Karpas-422 (cell line): ENCODE results near the gene DPP6. TPM values are rescaled to one million over a fixed set of nuclear protein-coding genes. Genes with fewer than 3 reads are reported as not detected.

Experiments
- DNase-seq: peaks from one replicate; pipeline ENCODE4 v3.0.0-alpha.2; 2015
- H2AFZ ChIP-seq: fragments of 200-600 bp; sonication (generic); 2 replicates; pipeline ENCODE4 v1.6.1; 2014; ENCODE audit warnings: antibody characterized with exemption, low read length, mixed read lengths
- H3K27ac ChIP-seq: fragments of 200-600 bp; sonication (generic); 2 replicates; pipeline ENCODE4 v1.5.1; 2014; ENCODE audit warnings: mild to moderate bottlenecking, low read length, moderate library complexity
- H3K27me3 ChIP-seq: fragments of 200-600 bp; sonication (generic); 2 replicates; pipeline ENCODE4 v1.6.1; 2014; ENCODE audit warnings: low read length, mixed read lengths
- H3K36me3 ChIP-seq: fragments of 200-600 bp; sonication (generic); 2 replicates; pipeline ENCODE4 v1.6.1; 2014; ENCODE audit warnings: low read length, mixed read lengths; ENCODE audit not compliant: insufficient read depth
- H3K4me1 ChIP-seq: fragments of 200-600 bp; sonication (generic); 2 replicates; pipeline ENCODE4 v1.6.1; 2014; ENCODE audit warnings: mild to moderate bottlenecking, low read length, mixed read lengths
- H3K4me2 ChIP-seq: fragments of 200-600 bp; sonication (generic); 2 replicates; pipeline ENCODE4 v1.6.1; 2014; ENCODE audit warnings: low read length, low read depth, mild to moderate bottlenecking; ENCODE audit not compliant: poor library complexity, severe bottlenecking
- H3K4me3 ChIP-seq: fragments of 200-600 bp; sonication (generic); 2 replicates; pipeline ENCODE4 v1.5.1; 2014; ENCODE audit warnings: mild to moderate bottlenecking, antibody characterized with exemption, low read length, mixed read lengths
- H3K79me2 ChIP-seq: fragments of 200-600 bp; sonication (generic); 2 replicates; pipeline ENCODE4 v1.6.1; 2014; ENCODE audit warnings: mild to moderate bottlenecking, low read length, mixed read lengths
- H3K9ac ChIP-seq: fragments of 200-600 bp; sonication (generic); 2 replicates; pipeline ENCODE4 v1.6.0; 2014; ENCODE audit warnings: low read length
- H3K9me2 ChIP-seq: fragments of 200-600 bp; sonication (generic), shearing (Covaris generic); replicated peaks from 2 replicates; pipeline ENCODE4 v1.6.0; 2014; ENCODE audit warnings: mild to moderate bottlenecking, low read length, moderate library complexity; ENCODE audit not compliant: insufficient read depth
- H3K9me3 ChIP-seq: fragments of 300-700, 200-600 bp; sonication (generic); 2 replicates; pipeline ENCODE4 v1.6.1; 2014; ENCODE audit warnings: low read length, mixed read lengths
- H4K20me1 ChIP-seq: fragments of 200-600 bp; sonication (generic); 2 replicates; pipeline ENCODE4 v1.6.1; 2014; ENCODE audit warnings: mild to moderate bottlenecking, antibody characterized with exemption, low read length, low read depth; ENCODE audit not compliant: insufficient read depth
- total RNA-seq: library from RNA; depleted of rRNA; stranded (reverse); fragments of >200 nt; shearing (Covaris generic); gene quantifications from 2 replicates; pipeline ENCODE4 v1.2.3, GENCODE V29; 2014; ENCODE audit warnings: low replicate concordance

Gene DPP6
- total RNA-seq, 1 experiment from 2014 or later, result not detected

GRCh38 chr7:154844499-154844898 is 792.3 kb downstream of the DPP6 start:
- Histone ChIP-seq H3K27ac (no peak overlapping the region), H3K79me2 (no peaks in the 10 kb centered on the region), H3K4me1 (no peaks in the 10 kb centered on the region), H3K4me3 (no peak overlapping the region), H3K9ac (no peak overlapping the region), H2AFZ (no peak overlapping the region), H4K20me1 (no peaks in the 10 kb centered on the region), H3K9me3 (no peaks in the 10 kb centered on the region), H3K4me2 (no peak overlapping the region), H3K36me3 (no peaks in the 10 kb centered on the region), H3K9me2 (no peaks in the 10 kb centered on the region), H3K27me3 (no peaks in the 10 kb centered on the region)
- no peak for DNase-seq

- no peaks in the 10 kb centered on the region for H3K79me2 ChIP-seq
- H3K27me3 ChIP-seq, result no peaks in the 10 kb centered on the region
- no peak overlapping the region for H2AFZ ChIP-seq
- no peak for DNase-seq
- H3K36me3 ChIP-seq, result no peaks in the 10 kb centered on the region
- H3K9me2 ChIP-seq, result no peaks in the 10 kb centered on the region
- no peak overlapping the region for H3K4me2 ChIP-seq
- H3K4me1 ChIP-seq, result no peaks in the 10 kb centered on the region
- no peak overlapping the region for H3K27ac ChIP-seq
- H3K9me3 ChIP-seq, result no peaks in the 10 kb centered on the region
- no peaks in the 10 kb centered on the region for H4K20me1 ChIP-seq
- no peak overlapping the region for H3K9ac ChIP-seq
- no peak overlapping the region for H3K4me3 ChIP-seq
These were observed 792.8 kb downstream of the DPP6 start for GRCh38 chr7:154844955-154845354.

- Histone ChIP-seq H3K4me2 (no peak overlapping the region), H3K4me3 (no peak overlapping the region)
These were observed 796.3 kb downstream of the DPP6 start for GRCh38 chr7:154848464-154848863.

GRCh38 chr7:154852205-154852604 is 800.0 kb downstream of the DPP6 start:
- DNase-seq, result no peak
- Histone ChIP-seq H3K4me1 (no peaks in the 10 kb centered on the region), H3K27ac (no peak overlapping the region), H3K9ac (no peak overlapping the region), H3K36me3 (no peaks in the 10 kb centered on the region), H3K4me2 (no peak overlapping the region), H3K4me3 (no peak overlapping the region), H3K79me2 (no peaks in the 10 kb centered on the region), H4K20me1 (no peaks in the 10 kb centered on the region), H3K9me3 (no peaks in the 10 kb centered on the region), H2AFZ (no peak overlapping the region), H3K27me3 (no peaks in the 10 kb centered on the region), H3K9me2 (no peaks in the 10 kb centered on the region)

More at GRCh38 chr7:154848464-154848863, 796.3 kb downstream of the DPP6 start:
- Histone ChIP-seq H3K27ac (no peak overlapping the region), H3K36me3 (no peaks in the 10 kb centered on the region), H3K27me3 (no peaks in the 10 kb centered on the region), H3K79me2 (no peaks in the 10 kb centered on the region), H3K9ac (no peak overlapping the region), H3K4me1 (no peaks in the 10 kb centered on the region), H4K20me1 (no peaks in the 10 kb centered on the region), H2AFZ (no peak overlapping the region), H3K9me2 (no peaks in the 10 kb centered on the region), H3K9me3 (no peaks in the 10 kb centered on the region)
- DNase-seq, result no peak

GRCh38 chr7:154853063-154853726 is 801.0 kb downstream of the DPP6 start:
- Histone ChIP-seq H3K9ac (no peak overlapping the region), H3K36me3 (no peaks in the 10 kb centered on the region), H3K27ac (no peak overlapping the region), H2AFZ (no peak overlapping the region), H3K4me3 (no peak overlapping the region), H4K20me1 (no peaks in the 10 kb centered on the region), H3K27me3 (no peaks in the 10 kb centered on the region), H3K4me2 (no peak overlapping the region), H3K9me3 (no peaks in the 10 kb centered on the region), H3K4me1 (no peaks in the 10 kb centered on the region), H3K9me2 (no peaks in the 10 kb centered on the region), H3K79me2 (no peaks in the 10 kb centered on the region)
- no peak for DNase-seq

- Histone ChIP-seq H2AFZ (no peak overlapping the region), H3K27ac (no peak overlapping the region), H3K9me2 (no peaks in the 10 kb centered on the region), H3K4me2 (no peak overlapping the region), H3K4me1 (no peaks in the 10 kb centered on the region), H3K79me2 (no peaks in the 10 kb centered on the region), H3K9me3 (no peaks in the 10 kb centered on the region), H3K9ac (no peak overlapping the region), H3K4me3 (no peak overlapping the region), H4K20me1 (no peaks in the 10 kb centered on the region), H3K36me3 (no peaks in the 10 kb centered on the region), H3K27me3 (no peaks in the 10 kb centered on the region)
- no peak for DNase-seq
These were observed 801.5 kb downstream of the DPP6 start for GRCh38 chr7:154853727-154854095.

- Histone ChIP-seq H3K4me2 (no peak overlapping the region), H3K4me3 (no peak overlapping the region), H3K79me2 (no peaks in the 10 kb centered on the region), H3K27ac (no peak overlapping the region), H3K4me1 (no peaks in the 10 kb centered on the region), H3K9ac (no peak overlapping the region), H2AFZ (no peak overlapping the region), H3K27me3 (no peaks in the 10 kb centered on the region), H4K20me1 (no peaks in the 10 kb centered on the region), H3K9me3 (no peaks in the 10 kb centered on the region), H3K36me3 (no peaks in the 10 kb centered on the region), H3K9me2 (no peaks in the 10 kb centered on the region)
- no peak for DNase-seq
These were observed 802.6 kb downstream of the DPP6 start for GRCh38 chr7:154854836-154855235.

GRCh38 chr7:154855366-154855765 is 803.2 kb downstream of the DPP6 start:
- H3K9ac ChIP-seq, result no peak overlapping the region
- DNase-seq, result no peak
- H3K27ac ChIP-seq, result no peak overlapping the region
- H3K4me3 ChIP-seq, result no peak overlapping the region
- H3K79me2 ChIP-seq, result no peaks in the 10 kb centered on the region
- H4K20me1 ChIP-seq, result no peaks in the 10 kb centered on the region
- H3K4me2 ChIP-seq, result no peak overlapping the region
- no peaks in the 10 kb centered on the region for H3K9me3 ChIP-seq
- H3K27me3 ChIP-seq, result no peaks in the 10 kb centered on the region
- H3K36me3 ChIP-seq, result no peaks in the 10 kb centered on the region
- no peaks in the 10 kb centered on the region for H3K9me2 ChIP-seq
- H2AFZ ChIP-seq, result no peak overlapping the region
- H3K4me1 ChIP-seq, result no peaks in the 10 kb centered on the region
